HG02763 (cell line): ENCODE measurements around the gene ACSL3.
"Not testable (repeated sequence)": the region's sequence is repeated elsewhere in the genome, so short reads cannot be mapped to it uniquely, and the experiment has no call there.

Source experiments
- ATAC-seq: cut with Tn5 transposase; IDR thresholded peaks from one replicate; pipeline ENCODE4 v1.9.1; 2021; ENCODE audit warnings: mild to moderate bottlenecking, moderate library complexity; ENCODE audit not compliant: unreplicated experiment

Gene ACSL3

GRCh38 chr2:222968550-222969155, 107.8 kb downstream of the ACSL3 start:
- no peak for ATAC-seq

- ATAC-seq: no peak
These were observed 108.7 kb downstream of the ACSL3 start for GRCh38 chr2:222969491-222969890.

- no peak for ATAC-seq
These were observed 111.6 kb downstream of the ACSL3 start for GRCh38 chr2:222972420-222972819.

DNA sequence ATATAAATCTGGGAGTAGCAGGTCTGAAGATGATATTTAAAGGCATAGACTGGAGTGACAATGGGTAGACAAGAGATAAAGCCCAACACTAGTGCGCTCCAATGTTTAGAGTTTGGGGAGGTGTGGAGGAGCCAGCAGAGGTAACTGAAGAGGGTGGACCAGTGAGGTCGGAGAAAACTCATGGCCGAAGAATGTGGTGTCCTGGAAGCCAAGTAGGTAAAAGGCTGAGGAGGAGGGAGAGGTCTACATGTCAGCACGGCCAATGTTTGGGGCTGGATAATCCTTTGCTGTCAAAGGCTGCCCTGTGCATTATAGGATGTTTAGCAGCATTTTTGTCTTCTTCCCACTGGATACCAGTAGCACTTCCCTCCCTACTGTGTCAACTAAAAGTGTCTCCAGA, 112.4 kb downstream of the ACSL3 start:
- no peak for ATAC-seq

GRCh38 chr2:222973733-222974132, 112.9 kb downstream of the ACSL3 start:
- ATAC-seq: no peak

DNA sequence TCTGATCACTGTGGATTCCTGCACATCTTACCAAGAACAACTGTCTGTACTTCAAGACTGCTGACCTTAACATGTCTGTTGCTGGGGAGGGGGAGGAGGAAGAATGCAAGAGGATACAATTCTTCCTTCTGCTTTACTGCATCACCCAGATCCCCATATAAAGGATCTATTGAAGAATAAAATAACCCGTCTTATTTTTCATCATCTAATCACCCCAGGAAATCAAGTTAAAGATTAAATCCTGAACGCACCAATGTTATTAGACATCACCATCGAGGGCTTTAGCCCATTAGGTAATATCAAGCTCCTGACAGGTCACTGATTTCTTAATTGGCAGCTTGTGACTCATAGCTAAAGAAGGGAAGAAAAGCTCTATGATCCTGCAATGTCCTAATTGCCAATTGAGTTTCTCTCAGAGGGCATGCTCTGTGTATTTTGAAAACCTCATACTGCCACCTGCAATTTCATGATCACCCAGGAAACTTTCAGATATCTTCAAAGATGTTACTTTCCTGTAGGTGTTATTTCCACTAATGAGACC, 115.8 kb downstream of the ACSL3 start:
- no peak for ATAC-seq

- no peak for ATAC-seq
These were observed 116.3 kb downstream of the ACSL3 start for GRCh38 chr2:222977121-222977520.

DNA sequence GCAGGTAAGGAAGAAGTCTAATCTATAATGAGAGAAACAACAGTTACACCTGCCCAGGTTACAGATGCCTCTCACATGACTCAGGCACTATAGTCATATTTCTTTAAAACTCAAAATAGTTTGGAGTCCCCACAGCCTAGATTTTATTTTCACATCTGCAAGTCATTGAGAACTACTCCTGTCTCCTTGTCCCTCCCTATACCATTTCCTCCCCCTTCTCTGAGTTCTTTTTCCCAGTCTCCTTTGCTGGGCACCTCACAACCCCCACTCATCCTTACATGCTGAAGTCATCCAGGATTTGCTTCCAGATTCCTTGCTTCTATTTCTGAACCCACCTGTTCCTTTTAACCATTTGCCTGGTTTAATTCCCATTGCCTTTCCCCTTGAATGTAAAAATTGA, 118.0 kb downstream of the ACSL3 start:
- ATAC-seq: no peak

GRCh38 chr2:222979484-222979883, 118.6 kb downstream of the ACSL3 start:
- ATAC-seq: no peak

DNA sequence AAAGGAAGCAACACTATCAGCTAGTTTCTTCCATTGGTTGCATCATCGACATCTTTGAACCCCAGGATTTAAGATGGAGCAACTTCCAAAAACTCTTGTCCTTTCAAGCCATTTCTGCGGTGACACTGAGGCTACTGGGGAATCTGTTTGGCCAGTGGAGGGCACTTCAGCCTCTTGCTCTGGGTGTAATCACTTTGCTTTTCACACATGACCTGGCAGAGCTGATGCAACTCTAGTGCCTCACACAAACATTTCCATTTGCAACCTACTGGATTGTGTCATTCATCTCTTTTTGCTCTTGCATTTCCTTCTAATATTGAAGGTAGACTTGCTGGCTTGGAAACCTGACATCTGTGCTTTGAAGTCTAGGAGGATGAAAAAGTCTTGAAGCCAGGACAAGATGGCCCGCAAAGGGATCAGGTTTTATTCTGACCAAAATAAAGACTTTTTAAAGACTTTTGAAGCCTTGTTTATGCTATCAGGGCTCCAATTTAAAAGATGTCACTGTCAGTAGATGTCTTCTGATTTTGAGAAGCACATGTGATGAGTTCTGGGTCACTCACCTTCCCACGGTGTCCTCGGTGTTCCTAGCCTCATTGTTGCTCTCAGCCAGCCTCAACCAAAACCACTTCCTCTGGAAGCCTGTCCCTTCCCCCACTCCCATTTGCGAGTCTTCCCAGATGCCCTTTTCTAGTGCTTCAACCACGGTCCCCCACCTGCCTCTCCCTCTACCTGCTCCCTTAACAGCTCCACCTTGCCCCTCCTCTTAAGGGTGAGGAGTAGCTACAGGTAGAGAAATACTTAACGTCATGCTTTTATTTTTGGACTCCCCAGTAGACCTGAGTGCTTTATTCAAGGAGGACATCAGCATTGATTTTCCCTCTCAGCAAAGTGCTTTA, 121.4 kb downstream of the ACSL3 start:
- no peak for ATAC-seq

DNA sequence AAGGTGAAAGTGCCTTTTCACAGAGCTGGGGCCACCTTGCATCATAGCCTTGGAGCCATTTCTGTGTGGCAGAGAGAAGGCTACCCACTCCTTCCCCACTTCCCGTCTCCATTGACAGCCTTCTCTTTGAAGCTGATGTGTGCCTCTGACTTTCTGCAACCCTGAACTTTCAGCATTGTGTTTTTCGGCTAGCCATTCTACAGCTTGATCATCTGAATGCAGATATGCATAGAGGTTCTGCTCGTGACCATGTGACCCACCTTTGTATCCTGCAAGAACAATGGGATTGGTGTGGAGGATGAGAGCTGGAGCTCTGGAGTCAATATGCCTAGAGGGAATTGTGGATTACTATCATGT, 122.1 kb downstream of the ACSL3 start:
- ATAC-seq: no peak

- no peak for ATAC-seq
These were observed 124.1 kb downstream of the ACSL3 start for GRCh38 chr2:222984908-222985307.

GRCh38 chr2:222989431-222989830, 128.6 kb downstream of the ACSL3 start:
- no peak for ATAC-seq

DNA sequence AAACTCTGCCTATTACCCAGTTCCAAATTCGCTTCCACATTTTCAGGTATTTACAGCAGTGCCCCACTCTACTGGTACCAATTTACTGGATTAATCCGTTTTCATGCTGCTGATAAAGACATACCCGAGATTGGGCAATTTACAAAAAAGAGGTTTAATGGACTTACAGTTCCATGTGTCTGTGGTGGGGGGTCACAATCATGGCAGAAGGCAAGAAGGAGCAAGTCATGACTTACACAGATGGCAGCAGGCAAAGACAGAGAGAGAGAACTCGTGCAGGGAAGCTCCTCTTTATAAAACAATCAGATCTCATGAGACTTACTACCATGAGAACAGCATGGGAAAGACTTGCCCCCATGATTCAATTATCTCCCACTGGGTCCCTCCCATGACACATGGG, 129.4 kb downstream of the ACSL3 start:
- not testable (repeated sequence) for ATAC-seq

- no peak for ATAC-seq
These were observed 131.3 kb downstream of the ACSL3 start for GRCh38 chr2:222992137-222992536.
